Head of caudate nucleus (tissue), 42 donors: ENCODE data around the gene DPEP1.
"Not testable (repeated sequence)": the region's sequence is repeated elsewhere in the genome, so short reads cannot be mapped to it uniquely, and the experiment has no call there.

ENCODE experiments used
- DNase-seq, 42 donors: peaks; one replicate each; pipeline versions ENCODE4 v3.0.0 to v3.0.0-alpha.2; 2020 to 2021; ENCODE audit warnings: mixed read lengths in 7 of 42
- intact Hi-C: fragments of 100-400 bp; cut with DNase I; formaldehyde crosslinking; loops from one replicate; pipeline ENCODE4 v1.15.0; 2022

Gene DPEP1

GRCh38 chr16:89576153-89577054, 37.0 kb upstream of the DPEP1 start:
- DNase-seq = no peak
- intact Hi-C loops = no loop called here

- intact Hi-C loops = no loop called here
- no peak for DNase-seq
Observed at GRCh38 chr16:89577055-89577759, 36.2 kb upstream of the DPEP1 start.

- intact Hi-C loops = no loop called here
- DNase-seq = no peak
Observed at GRCh38 chr16:89579351-89579750, 34.1 kb upstream of the DPEP1 start.

GRCh38 chr16:89581045-89581695, 32.3 kb upstream of the DPEP1 start:
- intact Hi-C loops = no loop called here
- no peak for DNase-seq

- DNase-seq = no peak
- intact Hi-C loops = no loop called here
Observed at GRCh38 chr16:89581861-89582563, 31.4 kb upstream of the DPEP1 start.

- DNase-seq = no peak
Observed at GRCh38 chr16:89582614-89583196, 30.7 kb upstream of the DPEP1 start.

GRCh38 chr16:89583197-89583894, 30.1 kb upstream of the DPEP1 start:
- intact Hi-C loops = no loop called here
- DNase-seq = no peak

More at GRCh38 chr16:89582614-89583196, 30.7 kb upstream of the DPEP1 start:
- intact Hi-C loops = no loop called here

GRCh38 chr16:89583895-89584644, 29.4 kb upstream of the DPEP1 start:
- no peak for DNase-seq
- intact Hi-C loops = no loop called here

GRCh38 chr16:89584768-89585549, 28.5 kb upstream of the DPEP1 start:
- DNase-seq = peak in 38 of 42 donors; percentile 27 to 86 (median 62)
- intact Hi-C loops = no loop called here

GRCh38 chr16:89586218-89586617, 27.2 kb upstream of the DPEP1 start:
- intact Hi-C loops = no loop called here
- DNase-seq = no peak

- no peak for DNase-seq
- intact Hi-C loops = no loop called here
Observed at GRCh38 chr16:89586853-89587252, 26.6 kb upstream of the DPEP1 start.

GRCh38 chr16:89587676-89588075, 25.8 kb upstream of the DPEP1 start:
- DNase-seq, intact Hi-C loops: not testable (repeated sequence)

GRCh38 chr16:89588413-89589109, 24.9 kb upstream of the DPEP1 start:
- intact Hi-C loops = no loop called here
- DNase-seq = no peak

GRCh38 chr16:89589241-89589926, 24.1 kb upstream of the DPEP1 start:
- intact Hi-C loops = no loop called here
- DNase-seq = no peak

GRCh38 chr16:89593841-89594240, 19.6 kb upstream of the DPEP1 start:
- no peak for DNase-seq
- intact Hi-C loops = no loop called here
